RPMI7951 (cell line): ENCODE results near the gene GALNT17. TPM values are rescaled to one million over a fixed set of nuclear protein-coding genes. Genes with fewer than 3 reads are reported as not detected.
"Not testable (repeated sequence)": the region's sequence is repeated elsewhere in the genome, so short reads cannot be mapped to it uniquely, and the experiment has no call there.

ENCODE experiments used
- DNase-seq: peaks from one replicate; pipeline ENCODE4 v3.0.0-alpha.2; 2012; ENCODE audit warnings: low read depth
- total RNA-seq: library from RNA; depleted of rRNA; stranded (reverse); fragments of >200 nt; shearing (Covaris generic); gene quantifications from 2 replicates; pipeline ENCODE4 v1.2.3, GENCODE V29; 2014

Gene GALNT17
- total RNA-seq, 1 experiment from 2014 or later = not detected

DNA sequence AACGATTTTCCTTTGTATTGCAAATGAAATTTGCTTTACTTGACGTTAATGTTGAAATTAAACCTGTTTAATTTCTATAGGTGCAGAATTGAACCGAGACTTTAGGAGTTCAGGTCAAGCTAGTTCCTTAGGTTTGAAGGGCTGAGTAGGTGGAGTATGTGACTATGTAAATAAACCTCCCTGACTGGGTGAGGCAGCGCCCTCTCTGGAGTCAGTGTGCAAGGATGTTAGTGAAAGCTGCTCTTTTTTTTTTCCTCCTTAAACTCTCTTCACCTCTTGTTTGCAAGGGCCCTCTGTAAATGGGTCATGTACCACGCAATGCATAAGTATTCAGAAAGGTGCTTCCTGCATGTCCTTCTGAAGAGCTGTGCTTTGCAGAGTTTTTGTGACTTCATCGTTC, 33.8 kb downstream of the GALNT17 start:
- no peak for DNase-seq

GRCh38 chr7:71171476-71171875, 39.5 kb downstream of the GALNT17 start:
- no peak for DNase-seq

GRCh38 chr7:71173955-71174354, 42.0 kb downstream of the GALNT17 start:
- no peak for DNase-seq

DNA sequence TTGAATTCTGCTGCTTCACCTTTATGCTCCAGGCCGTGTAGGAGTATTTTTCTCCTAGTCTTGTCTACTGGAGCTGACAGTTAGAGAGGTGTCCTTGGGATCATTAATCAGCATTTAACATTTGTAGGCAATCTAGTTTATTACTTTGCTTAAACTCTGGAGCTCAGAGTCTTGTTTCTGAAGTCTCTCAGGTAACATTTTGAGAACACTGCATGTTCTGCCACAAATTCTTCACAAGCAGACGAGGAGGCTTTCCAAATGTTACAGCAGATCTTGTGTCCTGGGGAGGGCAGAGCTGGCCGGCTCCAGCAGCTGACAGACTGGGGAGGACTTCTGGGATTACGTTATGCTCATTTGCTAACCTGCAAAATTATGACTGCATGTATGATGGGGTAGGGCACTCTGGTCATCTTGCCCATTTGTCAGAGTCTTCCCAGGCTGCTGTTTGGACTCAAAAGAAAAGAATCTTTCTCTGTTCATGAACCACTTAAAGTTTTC, 50.5 kb downstream of the GALNT17 start:
- DNase-seq = no peak

DNA sequence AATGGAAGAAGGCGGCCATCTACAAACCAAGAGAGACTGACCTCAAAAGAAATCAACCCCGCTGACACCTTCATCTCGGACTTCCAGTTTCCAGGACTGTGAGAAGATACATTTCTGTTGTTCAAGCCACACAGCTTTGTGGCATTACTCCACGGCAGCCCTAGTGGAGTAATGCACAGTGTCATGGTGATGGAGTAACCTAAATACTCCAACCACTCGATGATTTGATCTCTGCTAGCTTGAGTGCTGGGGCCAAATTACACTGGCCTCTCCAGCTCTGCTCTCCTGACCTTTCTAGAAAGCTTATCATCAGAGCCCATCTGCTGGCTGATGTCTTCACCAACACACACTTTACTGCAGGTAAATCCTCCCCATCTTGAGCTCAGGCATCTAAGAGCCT, 52.2 kb downstream of the GALNT17 start:
- no peak for DNase-seq

DNA sequence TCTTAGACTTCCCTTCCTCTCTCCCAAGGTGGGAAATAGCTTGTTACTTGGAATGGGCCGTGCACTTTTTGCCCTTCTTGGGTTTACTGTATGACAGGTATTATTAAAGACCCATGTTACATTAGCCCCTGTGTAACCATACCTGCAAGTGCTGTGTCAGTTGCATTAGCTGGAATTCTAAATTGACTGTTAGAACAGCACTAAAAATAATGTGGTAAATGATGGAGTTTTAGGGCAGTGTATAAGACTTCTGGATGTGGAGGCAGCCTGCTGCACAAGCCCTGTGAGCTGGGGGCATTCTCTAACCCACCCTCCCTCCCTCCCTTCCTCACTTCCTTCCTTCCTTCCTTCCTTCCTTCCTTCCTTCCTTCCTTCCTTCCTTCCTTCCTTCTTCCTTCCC, 52.7 kb downstream of the GALNT17 start:
- DNase-seq = no peak

GRCh38 chr7:71186535-71187057, 54.7 kb downstream of the GALNT17 start:
- no peak for DNase-seq

GRCh38 chr7:71191771-71192170, 59.8 kb downstream of the GALNT17 start:
- no peak for DNase-seq

GRCh38 chr7:71193099-71193810, 61.3 kb downstream of the GALNT17 start:
- no peak for DNase-seq

DNA sequence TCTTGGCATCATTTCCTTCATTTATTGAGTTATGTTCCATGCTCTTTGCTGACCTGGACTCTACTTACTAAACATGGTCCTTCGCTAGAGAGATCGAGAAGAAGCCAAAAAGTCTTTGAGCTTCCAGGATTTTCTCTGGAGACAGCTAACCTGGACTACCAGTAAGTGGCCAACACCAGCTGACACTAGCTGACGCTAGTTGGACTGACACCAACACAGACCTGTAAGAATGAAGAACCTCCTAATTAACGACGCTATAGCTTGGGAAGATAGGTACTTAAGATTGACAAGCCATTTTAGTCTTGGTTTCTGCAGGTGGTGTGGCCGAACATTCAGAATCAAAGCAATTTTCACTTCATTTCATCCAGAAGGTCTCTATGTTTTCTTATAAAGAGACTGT, 66.4 kb downstream of the GALNT17 start:
- DNase-seq = no peak

GRCh38 chr7:71198887-71199286, 66.9 kb downstream of the GALNT17 start:
- no peak for DNase-seq

DNA sequence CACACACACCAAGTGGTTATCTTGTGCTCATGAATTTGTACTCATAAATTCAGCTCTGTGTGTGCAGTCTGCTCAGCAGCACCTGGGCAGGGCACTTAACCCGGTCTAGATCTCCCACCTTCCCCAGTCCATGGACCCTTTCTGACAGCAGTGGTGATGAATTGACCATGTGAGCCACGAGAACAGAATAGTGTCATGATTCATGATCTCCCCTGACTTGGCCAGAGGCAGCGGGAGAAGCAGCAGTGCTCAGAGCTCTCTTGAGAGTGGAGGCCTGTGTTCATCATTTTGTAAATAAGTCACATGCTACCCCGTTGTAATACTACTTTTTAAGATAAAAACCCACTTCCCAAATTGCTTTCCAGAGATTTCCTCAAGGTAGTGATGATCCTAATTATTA, 74.2 kb downstream of the GALNT17 start:
- DNase-seq = no peak

GRCh38 chr7:71208881-71209280, 76.9 kb downstream of the GALNT17 start:
- no peak for DNase-seq

DNA sequence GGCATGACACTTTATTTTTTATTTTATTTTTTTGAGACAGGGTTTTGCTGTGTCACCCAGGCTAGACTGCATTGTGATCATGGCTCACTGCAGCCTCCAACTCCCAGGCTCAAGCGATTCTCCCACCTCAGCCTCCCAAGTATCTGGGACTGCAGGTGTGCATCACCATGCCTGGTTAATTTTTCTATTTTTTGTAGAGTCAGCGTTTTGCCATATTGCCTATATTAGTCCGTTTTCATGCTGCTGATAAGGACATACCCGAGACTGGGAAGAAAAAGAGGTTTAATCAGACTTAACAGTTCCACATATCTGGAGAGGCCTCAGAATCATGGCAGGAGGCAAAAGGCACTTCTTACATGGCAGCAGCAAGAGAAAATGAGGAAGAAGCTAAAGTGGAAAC, 77.5 kb downstream of the GALNT17 start:
- not testable (repeated sequence) for DNase-seq

- no peak for DNase-seq
Measured at GRCh38 chr7:71210220-71210619, 78.3 kb downstream of the GALNT17 start.

DNA sequence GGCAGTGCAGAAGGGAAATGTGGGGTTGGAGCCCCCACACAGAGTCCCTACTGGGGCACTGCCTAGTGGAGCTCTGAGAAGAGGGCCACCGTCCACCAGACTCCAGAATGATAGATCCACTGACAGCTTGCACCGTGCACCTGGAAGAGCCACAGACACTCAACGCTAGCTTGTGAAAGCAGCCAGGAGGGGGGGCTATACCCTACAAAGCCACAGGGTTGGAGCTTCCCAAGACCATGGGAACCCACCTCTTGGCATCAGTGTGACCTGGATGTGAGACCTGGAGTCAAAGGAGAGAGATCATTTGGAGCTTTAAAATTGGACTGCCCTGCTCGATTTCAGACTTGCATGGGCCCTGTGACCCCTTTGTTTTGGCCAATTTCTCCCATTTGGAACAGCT, 80.5 kb downstream of the GALNT17 start:
- not testable (repeated sequence) for DNase-seq

DNA sequence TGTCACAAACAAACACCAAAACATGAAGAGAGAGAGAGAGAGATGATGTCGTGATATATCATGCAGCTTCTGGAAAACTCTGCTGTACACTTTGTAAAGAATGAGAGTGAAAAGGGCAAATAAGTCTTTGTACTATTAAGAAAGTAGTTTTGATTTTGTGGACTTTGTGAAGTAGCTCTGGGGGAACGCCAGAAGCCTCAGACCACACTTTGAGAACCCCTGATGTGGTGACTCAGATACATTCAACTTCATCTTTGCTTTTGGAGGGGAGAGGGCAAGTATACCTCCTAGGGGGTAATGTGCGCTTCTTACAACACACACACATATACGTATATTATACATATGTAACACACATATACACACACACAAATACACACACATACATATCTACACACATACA, 84.3 kb downstream of the GALNT17 start:
- DNase-seq = no peak

DNA sequence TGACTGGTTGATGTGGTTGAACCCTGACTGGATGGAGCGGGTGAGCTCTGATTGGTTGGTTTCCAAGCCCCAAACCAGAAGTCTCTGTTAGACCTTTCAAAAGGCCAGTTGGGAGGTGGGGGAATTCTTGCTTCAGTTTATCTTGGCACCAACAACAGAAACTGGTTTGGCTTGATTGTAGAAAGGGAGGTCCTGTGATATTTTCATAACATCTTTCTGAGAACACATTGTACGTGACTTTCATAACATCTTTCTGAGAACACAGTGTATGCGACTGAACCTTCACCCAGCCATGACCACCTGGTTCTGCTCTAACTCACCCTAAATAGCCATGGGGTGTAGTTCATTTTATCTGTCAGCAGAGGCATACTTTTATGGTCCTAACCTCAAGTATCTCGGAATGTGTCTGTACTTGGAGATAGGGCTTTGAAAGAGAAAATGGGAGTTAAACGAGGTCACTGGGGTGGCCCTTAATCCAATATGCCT, 88.3 kb downstream of the GALNT17 start:
- DNase-seq = no peak

- DNase-seq = no peak
Measured at GRCh38 chr7:71221049-71221448, 89.1 kb downstream of the GALNT17 start.

DNA sequence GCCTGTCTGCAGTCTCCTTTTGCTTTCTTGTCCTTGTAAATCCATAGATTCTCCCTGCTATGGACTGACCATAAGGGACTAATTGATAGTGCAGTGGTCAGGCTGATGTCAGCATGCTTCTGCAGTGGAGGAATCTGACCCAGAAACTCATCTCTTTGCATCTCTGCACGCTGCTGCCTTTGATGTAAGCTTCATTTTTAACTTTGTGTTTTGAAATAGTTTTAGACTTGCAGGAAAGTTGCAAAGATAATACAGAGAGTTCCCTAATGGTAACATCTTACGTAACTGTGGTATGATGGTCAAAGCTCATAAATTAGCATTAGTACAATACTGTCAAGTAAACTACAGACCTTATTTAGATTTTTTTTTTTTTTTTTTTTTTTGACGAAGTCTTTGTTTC, 89.6 kb downstream of the GALNT17 start:
- no peak for DNase-seq

- no peak for DNase-seq
Measured at GRCh38 chr7:71227126-71227525, 95.2 kb downstream of the GALNT17 start.

- no peak for DNase-seq
Measured at GRCh38 chr7:71229148-71229547, 97.2 kb downstream of the GALNT17 start.

DNA sequence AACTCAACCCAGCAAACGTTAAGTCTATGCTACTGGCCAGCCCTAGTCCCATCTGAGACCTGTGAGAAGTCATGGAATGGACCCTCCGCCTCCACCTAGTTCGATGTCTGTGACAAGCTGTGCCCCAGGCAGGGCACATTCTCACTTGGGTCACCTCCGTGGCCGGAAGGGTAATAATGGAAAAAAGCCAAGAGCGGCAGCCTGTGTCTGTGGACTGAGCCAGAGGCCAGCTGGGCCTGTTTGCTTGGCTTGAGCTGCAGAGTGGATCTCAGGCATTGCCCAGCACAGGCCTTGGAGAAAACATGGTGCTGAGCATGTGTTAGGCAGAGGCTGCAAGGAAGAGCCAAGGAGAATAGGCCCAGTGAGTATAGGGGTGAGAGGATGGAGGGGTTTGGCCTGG, 97.8 kb downstream of the GALNT17 start:
- no peak for DNase-seq

GRCh38 chr7:71235253-71235652, 103.3 kb downstream of the GALNT17 start:
- DNase-seq = no peak
